22Rv1 (cell line): ENCODE results near the gene IL6R.

Source experiments
- CTCF ChIP-seq: fragments of 450-650 bp; IDR thresholded peaks from 2 replicates; pipeline ENCODE4 v1.5.1; 2017; ENCODE audit warnings: mild to moderate bottlenecking
- ZFX ChIP-seq: fragments of 450-650 bp; IDR thresholded peaks from 2 replicates; pipeline ENCODE4 v1.6.1; 2017; ENCODE audit warnings: antibody characterized with exemption, borderline replicate concordance

- TF ChIP-seq CTCF, result no peak
- no peak for TF ChIP-seq ZFX
Measured at GRCh38 chr1:154360288-154360687, 44.9 kb upstream of the IL6R start.
